HG03196 (cell line): Measurements from ENCODE around the gene PITPNB.

Source experiments
- ATAC-seq: cut with Tn5 transposase; IDR thresholded peaks from one replicate; pipeline ENCODE4 v1.9.1; 2021; ENCODE audit not compliant: unreplicated experiment

The PITPNB gene

GRCh38 chr22:27863001-27863400 lies 56.1 kb downstream of the PITPNB start:
- no peak for ATAC-seq

GRCh38 chr22:27859336-27859735 lies 59.7 kb downstream of the PITPNB start:
- ATAC-seq: no peak

GRCh38 chr22:27858626-27859025 lies 60.4 kb downstream of the PITPNB start:
- no peak for ATAC-seq

- ATAC-seq: no peak
Observed at GRCh38 chr22:27857443-27857842, 61.6 kb downstream of the PITPNB start.

GRCh38 chr22:27856386-27856785 lies 62.7 kb downstream of the PITPNB start:
- no peak for ATAC-seq

GRCh38 chr22:27853424-27853823 lies 65.6 kb downstream of the PITPNB start:
- ATAC-seq: no peak

GRCh38 chr22:27851974-27852746 lies 66.9 kb downstream of the PITPNB start:
- no peak for ATAC-seq

- ATAC-seq: no peak
Observed at GRCh38 chr22:27850000-27850521, 69.0 kb downstream of the PITPNB start.

GRCh38 chr22:27848005-27848404 lies 71.1 kb downstream of the PITPNB start:
- no peak for ATAC-seq

GRCh38 chr22:27846910-27847309 lies 72.1 kb downstream of the PITPNB start:
- ATAC-seq: no peak

- ATAC-seq: no peak
Observed at GRCh38 chr22:27846248-27846757, 72.8 kb downstream of the PITPNB start.

GRCh38 chr22:27845644-27846043 lies 73.4 kb downstream of the PITPNB start:
- ATAC-seq: no peak

- no peak for ATAC-seq
Observed at GRCh38 chr22:27844656-27845591, 74.1 kb downstream of the PITPNB start.

- no peak for ATAC-seq
Observed at GRCh38 chr22:27844256-27844655, 74.8 kb downstream of the PITPNB start.

GRCh38 chr22:27843441-27843840 lies 75.6 kb downstream of the PITPNB start:
- no peak for ATAC-seq

- no peak for ATAC-seq
Observed at GRCh38 chr22:27842669-27843431, 76.2 kb downstream of the PITPNB start.

- ATAC-seq: no peak
Observed at GRCh38 chr22:27842201-27842600, 76.9 kb downstream of the PITPNB start.

GRCh38 chr22:27840436-27840835 lies 78.6 kb downstream of the PITPNB start:
- no peak for ATAC-seq

GRCh38 chr22:27839057-27839660 lies 79.9 kb downstream of the PITPNB start:
- ATAC-seq: no peak

GRCh38 chr22:27836181-27836580 lies 82.9 kb downstream of the PITPNB start:
- ATAC-seq: no peak
